PFSK-1 (cell line): Measurements from ENCODE around the gene PTF1A.

Experiments
- FOXP2 ChIP-seq: optimal IDR thresholded peaks from 2 replicates; pipeline ENCODE3; 2011; ENCODE audit warnings: borderline replicate concordance, control low read depth, inconsistent platforms; ENCODE audit not compliant: insufficient read depth; ENCODE audit errors: extremely low read length, extremely low read depth
- POLR2AphosphoS5 ChIP-seq: IDR thresholded peaks from 2 replicates; pipeline ENCODE4 v1.6.1; 2012; ENCODE audit warnings: low read depth, mild to moderate bottlenecking, control low read depth, low read length, moderate library complexity
- SIN3A ChIP-seq: IDR thresholded peaks from 2 replicates; pipeline ENCODE4 v1.6.1; 2012; ENCODE audit warnings: mild to moderate bottlenecking, low read length, moderate library complexity, borderline replicate concordance; ENCODE audit not compliant: insufficient read depth
- TAF1 ChIP-seq: IDR thresholded peaks from 2 replicates; pipeline ENCODE4 v1.6.1; 2012; ENCODE audit warnings: low read length, control low read depth, borderline replicate concordance; ENCODE audit not compliant: insufficient read depth
- TF ChIP-seq, protein P1 (sequence below), 2 experiments: IDR thresholded peaks; 2 replicates each; pipeline versions ENCODE4 v1.6.1 to v1.8.0; 2011 to 2012; ENCODE audit warnings: low read depth in 2 of 2, low read length in 2 of 2, control low read depth in 1 of 2, inconsistent platforms in 1 of 2, mild to moderate bottlenecking in 1 of 2, moderate library complexity in 1 of 2; ENCODE audit not compliant: insufficient read depth in 1 of 2

Gene PTF1A

DNA sequence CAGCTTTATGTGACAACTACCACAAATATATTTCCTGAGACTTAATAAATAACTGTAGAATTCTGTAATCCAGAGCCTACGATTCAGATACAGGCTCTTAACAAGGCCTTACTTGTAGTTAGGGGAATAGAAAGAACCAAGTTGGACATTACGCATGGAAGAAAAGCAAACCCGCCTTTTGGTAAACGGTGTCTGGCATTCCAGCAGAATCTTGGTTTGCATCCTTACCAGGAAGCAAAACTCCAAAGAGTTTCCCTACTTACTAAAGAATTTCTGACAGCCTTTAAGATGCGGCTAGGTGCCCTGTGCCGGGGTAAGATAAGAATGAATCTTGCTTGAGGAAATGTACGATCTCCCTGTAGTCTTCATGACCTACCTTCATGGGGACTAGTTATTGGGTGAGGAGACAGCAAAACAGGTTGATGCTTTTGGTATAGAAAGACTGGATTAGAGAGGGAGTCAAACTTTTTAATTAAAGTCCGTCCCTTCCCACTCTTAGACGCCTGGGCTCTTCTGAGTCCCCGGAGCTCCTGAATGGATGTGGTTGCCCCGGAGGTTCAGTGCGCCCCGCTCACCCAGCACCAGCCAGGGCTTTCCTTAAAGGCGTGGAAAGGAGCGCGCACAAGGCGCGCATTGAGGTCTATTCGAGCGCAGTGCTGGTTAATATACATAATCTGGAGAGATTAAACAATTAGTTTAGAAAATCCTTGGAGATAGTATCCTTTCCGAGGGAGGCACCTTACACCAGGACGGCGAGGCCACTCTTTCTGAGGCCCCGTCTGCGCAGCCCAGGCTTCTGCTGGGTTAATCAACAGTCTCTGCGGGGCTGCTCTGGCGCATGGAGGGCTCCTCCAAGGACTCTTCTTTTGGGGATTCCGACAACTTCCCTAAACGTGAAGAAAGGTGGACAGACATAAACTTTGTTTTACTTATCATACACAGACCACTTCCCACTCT is 11.5 kb downstream of the PTF1A start:
- TF ChIP-seq POLR2AphosphoS5: no peak

DNA sequence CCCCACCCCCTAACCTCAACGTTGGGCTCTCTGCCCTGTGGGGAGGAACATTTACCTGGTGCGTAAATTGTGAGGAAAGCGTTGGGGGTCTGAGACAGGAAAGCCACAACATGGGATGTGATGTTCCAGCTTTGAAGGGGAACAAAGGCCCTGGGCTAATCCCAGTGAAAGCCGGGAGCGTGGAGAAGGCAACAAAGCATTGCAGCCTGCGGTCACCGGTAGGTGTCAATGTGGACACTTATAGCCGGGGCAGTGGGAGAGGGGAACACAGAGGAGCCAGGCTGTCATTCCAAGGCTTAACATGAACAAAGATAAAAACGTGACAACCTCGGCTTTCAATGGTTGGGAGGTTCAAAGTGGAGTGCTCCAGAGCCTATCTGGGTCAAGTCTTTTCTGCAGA is 12.7 kb downstream of the PTF1A start:
- no peak for TF ChIP-seq SIN3A
- no peak for TF ChIP-seq POLR2AphosphoS5
- TF ChIP-seq, protein P1, sequence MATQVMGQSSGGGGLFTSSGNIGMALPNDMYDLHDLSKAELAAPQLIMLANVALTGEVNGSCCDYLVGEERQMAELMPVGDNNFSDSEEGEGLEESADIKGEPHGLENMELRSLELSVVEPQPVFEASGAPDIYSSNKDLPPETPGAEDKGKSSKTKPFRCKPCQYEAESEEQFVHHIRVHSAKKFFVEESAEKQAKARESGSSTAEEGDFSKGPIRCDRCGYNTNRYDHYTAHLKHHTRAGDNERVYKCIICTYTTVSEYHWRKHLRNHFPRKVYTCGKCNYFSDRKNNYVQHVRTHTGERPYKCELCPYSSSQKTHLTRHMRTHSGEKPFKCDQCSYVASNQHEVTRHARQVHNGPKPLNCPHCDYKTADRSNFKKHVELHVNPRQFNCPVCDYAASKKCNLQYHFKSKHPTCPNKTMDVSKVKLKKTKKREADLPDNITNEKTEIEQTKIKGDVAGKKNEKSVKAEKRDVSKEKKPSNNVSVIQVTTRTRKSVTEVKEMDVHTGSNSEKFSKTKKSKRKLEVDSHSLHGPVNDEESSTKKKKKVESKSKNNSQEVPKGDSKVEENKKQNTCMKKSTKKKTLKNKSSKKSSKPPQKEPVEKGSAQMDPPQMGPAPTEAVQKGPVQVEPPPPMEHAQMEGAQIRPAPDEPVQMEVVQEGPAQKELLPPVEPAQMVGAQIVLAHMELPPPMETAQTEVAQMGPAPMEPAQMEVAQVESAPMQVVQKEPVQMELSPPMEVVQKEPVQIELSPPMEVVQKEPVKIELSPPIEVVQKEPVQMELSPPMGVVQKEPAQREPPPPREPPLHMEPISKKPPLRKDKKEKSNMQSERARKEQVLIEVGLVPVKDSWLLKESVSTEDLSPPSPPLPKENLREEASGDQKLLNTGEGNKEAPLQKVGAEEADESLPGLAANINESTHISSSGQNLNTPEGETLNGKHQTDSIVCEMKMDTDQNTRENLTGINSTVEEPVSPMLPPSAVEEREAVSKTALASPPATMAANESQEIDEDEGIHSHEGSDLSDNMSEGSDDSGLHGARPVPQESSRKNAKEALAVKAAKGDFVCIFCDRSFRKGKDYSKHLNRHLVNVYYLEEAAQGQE (IDR thresholded peaks at IDR 0.05; ENCODE audit: insufficient read depth in 1 of 2, low read depth in 2 of 2, low read length in 2 of 2): no peak
- no peak for TF ChIP-seq TAF1
- no peak for TF ChIP-seq FOXP2

DNA sequence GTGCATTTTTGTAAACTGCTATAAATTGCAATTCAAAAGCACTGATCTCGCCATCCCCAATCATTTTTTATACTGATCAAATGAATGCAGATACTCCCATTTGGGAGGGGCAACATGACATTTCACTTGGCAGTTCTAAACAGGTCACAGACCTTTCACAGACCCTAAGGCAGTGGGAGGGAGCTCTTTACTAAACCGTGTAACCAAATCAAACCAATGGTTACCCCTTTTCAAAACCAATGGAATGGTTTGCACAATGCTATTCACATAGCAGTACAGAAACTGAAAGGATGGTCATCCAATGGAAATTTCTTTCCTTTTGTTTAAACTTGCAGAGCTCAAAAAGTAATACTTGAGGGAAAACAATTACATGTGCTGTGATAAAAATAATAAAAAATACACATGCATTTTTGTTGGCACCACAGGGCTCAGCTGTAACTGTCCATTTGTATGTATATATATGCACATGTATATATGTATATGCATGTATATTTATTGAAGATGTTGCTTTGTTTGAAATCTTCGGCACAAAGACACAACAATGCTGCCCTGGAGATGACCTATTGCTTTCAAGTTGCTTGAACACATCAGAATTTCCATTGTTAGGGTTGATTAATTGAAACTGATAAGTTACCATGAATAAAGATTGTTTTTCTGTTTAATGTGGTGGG is 14.0 kb downstream of the PTF1A start:
- TF ChIP-seq TAF1 (no peak), SIN3A (no peak), POLR2AphosphoS5 (no peak)

DNA sequence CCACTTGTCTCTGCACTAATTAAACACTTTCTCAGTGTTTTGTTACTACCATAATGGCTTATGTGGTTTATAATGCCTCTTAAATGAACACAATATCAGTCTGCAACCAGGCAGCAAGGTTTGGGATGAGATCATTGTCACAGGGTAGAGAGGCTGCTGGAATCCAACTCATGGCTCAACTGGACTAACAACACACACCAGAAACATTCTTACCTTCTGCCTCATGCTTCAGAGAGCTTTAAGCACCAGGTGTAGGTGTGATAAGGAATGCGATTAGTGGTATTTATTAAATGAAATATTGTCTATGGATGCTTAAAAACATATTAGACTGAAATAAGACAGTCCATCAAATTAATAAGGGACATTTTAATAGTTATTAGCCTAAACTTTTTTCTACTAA is 25.4 kb downstream of the PTF1A start:
- TF ChIP-seq FOXP2 (no peak), SIN3A (no peak), TAF1 (no peak), POLR2AphosphoS5 (no peak)
- TF ChIP-seq, protein P1 (IDR thresholded peaks at IDR 0.05; ENCODE audit: insufficient read depth in 1 of 2, low read depth in 2 of 2, low read length in 2 of 2): no peak

DNA sequence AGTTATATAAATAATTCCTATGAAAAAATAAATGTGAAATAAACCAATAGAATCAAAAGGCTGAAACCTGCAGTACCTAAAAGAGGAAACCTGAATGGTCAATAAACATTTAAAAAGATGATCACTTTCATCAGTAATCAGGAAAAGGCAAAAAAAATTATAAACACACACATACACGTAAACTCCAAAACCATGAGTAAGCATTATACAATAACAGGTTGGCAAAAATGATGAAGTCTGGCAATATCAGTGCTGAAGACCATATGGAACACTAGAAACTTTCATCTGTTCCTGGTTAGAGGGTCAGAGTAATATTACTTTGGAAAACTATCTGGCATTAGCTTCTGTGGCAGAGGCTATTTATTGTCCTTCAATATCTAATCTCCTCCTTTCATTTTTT is 38.5 kb downstream of the PTF1A start:
- no peak for TF ChIP-seq SIN3A
- TF ChIP-seq POLR2AphosphoS5: no peak
- TF ChIP-seq FOXP2: no peak
- TF ChIP-seq, protein P1 (IDR thresholded peaks at IDR 0.05; ENCODE audit: insufficient read depth in 1 of 2, low read depth in 2 of 2, low read length in 2 of 2): no peak

DNA sequence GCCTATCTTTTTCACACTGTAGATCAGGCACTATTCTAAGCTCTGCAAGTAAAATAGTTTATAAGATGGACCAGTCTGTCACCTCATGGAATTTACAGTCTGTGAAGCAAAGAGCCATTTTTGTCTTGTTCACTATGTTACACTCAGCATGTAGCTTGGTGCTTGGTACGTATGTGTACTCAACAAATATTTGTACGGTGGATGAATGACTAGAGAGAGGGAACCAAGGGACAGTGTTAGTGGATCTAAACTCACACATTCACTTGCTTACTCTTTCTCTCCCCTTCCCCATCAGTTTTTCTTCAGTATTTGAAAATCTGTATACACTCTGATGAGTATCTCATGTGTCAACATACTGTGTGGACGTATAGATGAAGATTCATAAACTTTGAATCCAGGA is 45.9 kb downstream of the PTF1A start:
- TF ChIP-seq TAF1 (no peak), SIN3A (no peak), FOXP2 (no peak), POLR2AphosphoS5 (no peak)
- TF ChIP-seq, protein P1 (IDR thresholded peaks at IDR 0.05; ENCODE audit: insufficient read depth in 1 of 2, low read depth in 2 of 2, low read length in 2 of 2): no peak
